H7 (cell line): ENCODE results near the gene DAD1. TPM values are rescaled to one million over a fixed set of nuclear protein-coding genes. Genes with fewer than 3 reads are reported as not detected.
"Not testable (repeated sequence)": the region's sequence is repeated elsewhere in the genome, so short reads cannot be mapped to it uniquely, and the experiment has no call there.

Experiments
- DNase-seq: peaks from one replicate; pipeline ENCODE4 v3.0.0; 2012
- H3K27me3 ChIP-seq: 2 replicates; pipeline ENCODE4 v1.6.0; 2011; ENCODE audit warnings: mild to moderate bottlenecking, low read length; ENCODE audit not compliant: control insufficient read depth, insufficient read depth
- H3K36me3 ChIP-seq: replicated peaks from 2 replicates; pipeline ENCODE4 v1.5.1; 2011; ENCODE audit warnings: low read length; ENCODE audit not compliant: control insufficient read depth, insufficient read depth
- H3K4me3 ChIP-seq: 2 replicates; pipeline ENCODE4 v1.5.1; 2011; ENCODE audit warnings: low read depth, mild to moderate bottlenecking, control low read depth, low read length, moderate library complexity; ENCODE audit not compliant: insufficient read depth
- total RNA-seq: library from RNA; depleted of rRNA; stranded (reverse); fragments of >200 nt; shearing (Covaris generic); gene quantifications from 2 replicates; pipeline ENCODE4 v1.2.3, GENCODE V29; 2014

Gene DAD1
- total RNA-seq, 1 experiment from 2014 or later, result 306 TPM

GRCh38 chr14:22567437-22567836 is 21.6 kb downstream of the DAD1 start:
- DNase-seq, result no peak
- no peaks in the 10 kb centered on the region for H3K27me3 ChIP-seq
- peaks cover 6% of the 10 kb centered on the region for H3K36me3 ChIP-seq
- H3K4me3 ChIP-seq, result no peak overlapping the region

GRCh38 chr14:22566845-22567244 is 22.2 kb downstream of the DAD1 start:
- no peaks in the 10 kb centered on the region for H3K27me3 ChIP-seq
- no peak for DNase-seq
- peaks cover 6% of the 10 kb centered on the region for H3K36me3 ChIP-seq
- no peak overlapping the region for H3K4me3 ChIP-seq

GRCh38 chr14:22566266-22566665 is 22.8 kb downstream of the DAD1 start:
- not testable (repeated sequence) for DNase-seq, H3K4me3 ChIP-seq, H3K27me3 ChIP-seq, H3K36me3 ChIP-seq

- DNase-seq, result no peak
- Histone ChIP-seq H3K4me3 (no peak overlapping the region), H3K27me3 (no peaks in the 10 kb centered on the region), H3K36me3 (peaks cover 6% of the 10 kb centered on the region)
Measured at GRCh38 chr14:22565391-22565945, 23.6 kb downstream of the DAD1 start.

GRCh38 chr14:22564463-22564862 is 24.6 kb downstream of the DAD1 start:
- Histone ChIP-seq H3K27me3 (no peaks in the 10 kb centered on the region), H3K4me3 (no peak overlapping the region), H3K36me3 (peaks cover 6% of the 10 kb centered on the region)
- no peak for DNase-seq

GRCh38 chr14:22563987-22564386 is 25.0 kb downstream of the DAD1 start:
- H3K4me3 ChIP-seq, result no peak overlapping the region
- DNase-seq, result no peak
- peaks cover 4% of the 10 kb centered on the region for H3K36me3 ChIP-seq
- H3K27me3 ChIP-seq, result no peaks in the 10 kb centered on the region

- no peaks in the 10 kb centered on the region for H3K27me3 ChIP-seq
- no peak for DNase-seq
- no peak overlapping the region for H3K4me3 ChIP-seq
- H3K36me3 ChIP-seq, result peaks cover 4% of the 10 kb centered on the region
Measured at GRCh38 chr14:22561661-22562579, 27.1 kb downstream of the DAD1 start.

GRCh38 chr14:22561366-22561660 is 27.7 kb downstream of the DAD1 start:
- no peaks in the 10 kb centered on the region for H3K27me3 ChIP-seq
- H3K36me3 ChIP-seq, result peaks cover 4% of the 10 kb centered on the region
- H3K4me3 ChIP-seq, result no peak overlapping the region
- DNase-seq, result no peak

- no peak for DNase-seq
- Histone ChIP-seq H3K4me3 (no peak overlapping the region), H3K36me3 (peaks cover 4% of the 10 kb centered on the region), H3K27me3 (no peaks in the 10 kb centered on the region)
Measured at GRCh38 chr14:22560662-22561365, 28.2 kb downstream of the DAD1 start.

- H3K4me3 ChIP-seq, result no peak overlapping the region
- H3K27me3 ChIP-seq, result no peaks in the 10 kb centered on the region
- H3K36me3 ChIP-seq, result no peaks in the 10 kb centered on the region
- DNase-seq, result no peak
Measured at GRCh38 chr14:22559041-22559440, 30.0 kb downstream of the DAD1 start.

GRCh38 chr14:22558221-22558913 is 30.7 kb downstream of the DAD1 start:
- peak; percentile 57 for DNase-seq

GRCh38 chr14:22557846-22558220 is 31.2 kb downstream of the DAD1 start:
- DNase-seq, result no peak
- H3K4me3 ChIP-seq, result no peak overlapping the region

More at GRCh38 chr14:22558221-22558913, 30.7 kb downstream of the DAD1 start:
- Histone ChIP-seq H3K27me3 (no peaks in the 10 kb centered on the region), H3K36me3 (no peaks in the 10 kb centered on the region), H3K4me3 (no peak overlapping the region)

GRCh38 chr14:22556990-22557623 is 31.9 kb downstream of the DAD1 start:
- Histone ChIP-seq H3K36me3 (no peaks in the 10 kb centered on the region), H3K27me3 (no peaks in the 10 kb centered on the region), H3K4me3 (no peak overlapping the region)
- peak; percentile 96 for DNase-seq

More at GRCh38 chr14:22557846-22558220, 31.2 kb downstream of the DAD1 start:
- no peaks in the 10 kb centered on the region for H3K36me3 ChIP-seq
- no peaks in the 10 kb centered on the region for H3K27me3 ChIP-seq
